ENCODE results near the gene EFCAB10.

DNA sequence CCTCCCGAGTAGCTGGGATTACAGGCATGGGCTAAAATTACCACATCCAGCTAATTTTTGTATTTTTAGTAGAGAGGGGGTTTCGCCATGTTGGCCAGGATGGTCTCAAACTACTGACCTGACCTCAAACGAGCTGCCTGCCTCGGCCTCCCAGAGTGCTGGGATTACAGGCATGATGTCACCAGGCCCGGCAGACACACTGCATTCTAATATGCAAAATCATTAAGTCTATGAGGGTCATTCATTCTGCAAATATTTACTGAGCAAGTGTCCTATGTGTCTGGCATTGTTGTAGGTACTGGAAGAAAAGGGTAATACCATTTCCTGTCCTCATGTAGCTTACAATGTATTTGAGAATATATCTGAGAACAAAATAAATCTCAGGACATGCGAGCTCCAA is 61.9 kb downstream of the EFCAB10 start:
- TF ChIP-seq GLIS3 (CRISPR knock-in tag; IDR thresholded peaks at IDR 0.05) = no peak
- TF ChIP-seq TCF4 (CRISPR knock-in tag; IDR thresholded peaks at IDR 0.05; ENCODE audit: borderline replicate concordance) = no peak
- TF ChIP-seq ISL1 (CRISPR knock-in tag; IDR thresholded peaks at IDR 0.05) = no peak
- TF ChIP-seq, protein P1, sequence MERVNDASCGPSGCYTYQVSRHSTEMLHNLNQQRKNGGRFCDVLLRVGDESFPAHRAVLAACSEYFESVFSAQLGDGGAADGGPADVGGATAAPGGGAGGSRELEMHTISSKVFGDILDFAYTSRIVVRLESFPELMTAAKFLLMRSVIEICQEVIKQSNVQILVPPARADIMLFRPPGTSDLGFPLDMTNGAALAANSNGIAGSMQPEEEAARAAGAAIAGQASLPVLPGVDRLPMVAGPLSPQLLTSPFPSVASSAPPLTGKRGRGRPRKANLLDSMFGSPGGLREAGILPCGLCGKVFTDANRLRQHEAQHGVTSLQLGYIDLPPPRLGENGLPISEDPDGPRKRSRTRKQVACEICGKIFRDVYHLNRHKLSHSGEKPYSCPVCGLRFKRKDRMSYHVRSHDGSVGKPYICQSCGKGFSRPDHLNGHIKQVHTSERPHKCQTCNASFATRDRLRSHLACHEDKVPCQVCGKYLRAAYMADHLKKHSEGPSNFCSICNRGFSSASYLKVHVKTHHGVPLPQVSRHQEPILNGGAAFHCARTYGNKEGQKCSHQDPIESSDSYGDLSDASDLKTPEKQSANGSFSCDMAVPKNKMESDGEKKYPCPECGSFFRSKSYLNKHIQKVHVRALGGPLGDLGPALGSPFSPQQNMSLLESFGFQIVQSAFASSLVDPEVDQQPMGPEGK (CRISPR knock-in tag; IDR thresholded peaks at IDR 0.05; ENCODE audit: borderline replicate concordance) = no peak
- TF ChIP-seq PPARA (CRISPR knock-in tag; IDR thresholded peaks at IDR 0.05; ENCODE audit: borderline replicate concordance) = no peak
- TF ChIP-seq TOX (CRISPR knock-in tag; IDR thresholded peaks at IDR 0.05; ENCODE audit: borderline replicate concordance) = no peak
- TF ChIP-seq ZFP3 (CRISPR knock-in tag; IDR thresholded peaks at IDR 0.05) = no peak
- no peak for TF ChIP-seq ZNF70 (CRISPR knock-in tag; IDR thresholded peaks at IDR 0.05)
- no peak for TF ChIP-seq RARB (CRISPR knock-in tag; IDR thresholded peaks at IDR 0.05)
- TF ChIP-seq OSR1 (CRISPR knock-in tag; IDR thresholded peaks at IDR 0.05) = no peak
- TF ChIP-seq ZNF565 (CRISPR knock-in tag; conservative IDR thresholded peaks at IDR 0.05; ENCODE audit: low read depth) = no peak
